H9 (cell line): ENCODE measurements around the gene IL1B. TPM values are rescaled to one million over a fixed set of nuclear protein-coding genes. Genes with fewer than 3 reads are reported as not detected.

ENCODE experiments used
- DNase-seq: peaks from one replicate; pipeline ENCODE4 v3.0.0-alpha.2; 2017
- H2AFZ ChIP-seq: one replicate; pipeline ENCODE4 v1.6.1; 2013; ENCODE audit warnings: mild to moderate bottlenecking, low read length, control low read depth, moderate library complexity
- H2AK5ac ChIP-seq: 2 replicates; pipeline ENCODE4 v1.6.1; 2013; ENCODE audit warnings: low read length, control low read depth, mixed read lengths; ENCODE audit not compliant: insufficient read length
- H2BK120ac ChIP-seq: one replicate; pipeline ENCODE4 v1.6.1; 2013; ENCODE audit warnings: low read depth, mild to moderate bottlenecking, low read length, control low read depth, inconsistent platforms; ENCODE audit not compliant: poor library complexity, severe bottlenecking
- H2BK12ac ChIP-seq: 2 replicates; pipeline ENCODE4 v1.6.1; 2013; ENCODE audit warnings: low read length, control low read depth, mixed read lengths, low read depth; ENCODE audit not compliant: insufficient read length
- H2BK15ac ChIP-seq: 2 replicates; pipeline ENCODE4 v1.6.1; 2013; ENCODE audit warnings: low read depth, low read length, control low read depth
- H2BK20ac ChIP-seq: one replicate; pipeline ENCODE4 v1.6.1; 2013; ENCODE audit warnings: low read depth, mild to moderate bottlenecking, low read length, control low read depth, inconsistent platforms; ENCODE audit not compliant: poor library complexity, severe bottlenecking
- H2BK5ac ChIP-seq: 2 replicates; pipeline ENCODE4 v1.6.1; 2013; ENCODE audit warnings: low read length, control low read depth, mixed read lengths; ENCODE audit not compliant: insufficient read length
- H3K14ac ChIP-seq: 2 replicates; pipeline ENCODE4 v1.6.1; 2013; ENCODE audit warnings: low read length, control low read depth; ENCODE audit not compliant: insufficient read depth
- H3K18ac ChIP-seq: 2 replicates; pipeline ENCODE4 v1.6.1; 2013; ENCODE audit warnings: low read depth, mild to moderate bottlenecking, mixed read lengths, low read length, control low read depth; ENCODE audit not compliant: insufficient read length
- H3K23ac ChIP-seq: 2 replicates; pipeline ENCODE4 v1.6.1; 2013; ENCODE audit warnings: low read length, control low read depth, mixed read lengths, low read depth; ENCODE audit not compliant: insufficient read length
- H3K23me2 ChIP-seq: 2 replicates; pipeline ENCODE4 v1.6.1; 2013; ENCODE audit warnings: low read depth, mild to moderate bottlenecking, mixed read lengths, low read length, control low read depth; ENCODE audit not compliant: insufficient read length, poor library complexity, severe bottlenecking
- H3K27ac ChIP-seq: 2 replicates; pipeline ENCODE4 v1.5.1; 2013; ENCODE audit warnings: low read length, control low read depth, mixed read lengths, low read depth; ENCODE audit not compliant: insufficient read length
- H3K27me3 ChIP-seq: 2 replicates; pipeline ENCODE4 v1.6.1; 2013; ENCODE audit warnings: low read length, control low read depth, inconsistent platforms; ENCODE audit not compliant: insufficient read depth
- H3K4ac ChIP-seq: 2 replicates; pipeline ENCODE4 v1.6.1; 2013; ENCODE audit warnings: low read depth, mild to moderate bottlenecking, control low read depth, inconsistent platforms, low read length, moderate library complexity
- H3K4me1 ChIP-seq: 2 replicates; pipeline ENCODE4 v1.6.1; 2013; ENCODE audit warnings: low read length, control low read depth, inconsistent platforms; ENCODE audit not compliant: insufficient read depth
- H3K4me2 ChIP-seq: 2 replicates; pipeline ENCODE4 v1.6.1; 2013; ENCODE audit warnings: low read length, control low read depth, mixed read lengths; ENCODE audit not compliant: insufficient read length, insufficient read depth
- H3K56ac ChIP-seq: 2 replicates; pipeline ENCODE4 v1.6.1; 2013; ENCODE audit warnings: low read depth, mild to moderate bottlenecking, mixed read lengths, low read length, control low read depth; ENCODE audit not compliant: insufficient read length
- H3K79me1 ChIP-seq: 2 replicates; pipeline ENCODE4 v1.6.1; 2013; ENCODE audit warnings: low read depth, mild to moderate bottlenecking, moderate library complexity, low read length, control low read depth, inconsistent platforms; ENCODE audit not compliant: insufficient read depth, poor library complexity, severe bottlenecking
- H3K79me2 ChIP-seq: 2 replicates; pipeline ENCODE4 v1.6.1; 2013; ENCODE audit warnings: low read length, control low read depth, inconsistent platforms; ENCODE audit not compliant: insufficient read depth
- H3K9ac ChIP-seq: 2 replicates; pipeline ENCODE4 v1.6.1; 2013; ENCODE audit warnings: low read length, control low read depth, mixed read lengths; ENCODE audit not compliant: insufficient read length; ENCODE audit errors: extremely low read depth
- H3K9me3 ChIP-seq: one replicate; pipeline ENCODE4 v1.6.1; 2013; ENCODE audit warnings: low read depth, low read length, inconsistent platforms; ENCODE audit not compliant: control insufficient read depth
- H3T11ph ChIP-seq: one replicate; pipeline ENCODE4 v1.6.1; 2013; ENCODE audit warnings: mild to moderate bottlenecking, low read length, control low read depth, inconsistent platforms
- H4K20me1 ChIP-seq: one replicate; pipeline ENCODE4 v1.6.1; 2013; ENCODE audit not compliant: control insufficient read depth, insufficient read length, insufficient read depth
- H4K5ac ChIP-seq: 2 replicates; pipeline ENCODE4 v1.6.1; 2013; ENCODE audit warnings: low read depth, mild to moderate bottlenecking, mixed read lengths, low read length, control low read depth; ENCODE audit not compliant: insufficient read length
- H4K8ac ChIP-seq: replicated peaks from 2 replicates; pipeline ENCODE4 v1.6.1; 2013; ENCODE audit warnings: low read length, control low read depth, mixed read lengths, low read depth; ENCODE audit not compliant: insufficient read length
- H4K91ac ChIP-seq: 2 replicates; pipeline ENCODE4 v1.6.1; 2013; ENCODE audit warnings: low read depth, mild to moderate bottlenecking, moderate library complexity, mixed read lengths, low read length, control low read depth; ENCODE audit not compliant: insufficient read length
- H3K27ac Mint-ChIP-seq, 3 experiments: 2 replicates in 2 of 3; 3 replicates in 1 of 3; pipeline ENCODE4 v1.8.0; 2020 to 2021; ENCODE audit warnings: mixed read lengths in 3 of 3, mild to moderate bottlenecking in 1 of 3, moderate library complexity in 1 of 3
- H3K27me3 Mint-ChIP-seq: 2 replicates; pipeline ENCODE4 v1.8.0; 2021; ENCODE audit warnings: low read depth, mild to moderate bottlenecking, moderate library complexity, mixed read lengths
- H3K36me3 Mint-ChIP-seq, 3 experiments: 2 replicates in 2 of 3; 3 replicates in 1 of 3; pipeline ENCODE4 v1.8.0; 2020 to 2021; ENCODE audit warnings: low read depth in 3 of 3, mixed read lengths in 3 of 3; ENCODE audit not compliant: insufficient read depth in 1 of 3
- H3K4me1 Mint-ChIP-seq, 2 experiments: 2 replicates each; pipeline ENCODE4 v1.8.0; 2020; ENCODE audit warnings: mixed read lengths in 2 of 2
- H3K4me3 Mint-ChIP-seq, 2 experiments: 2 replicates in 1 of 2; 3 replicates in 1 of 2; pipeline ENCODE4 v1.8.0; 2020 to 2021; ENCODE audit warnings: mild to moderate bottlenecking in 2 of 2, mixed read lengths in 2 of 2, moderate library complexity in 1 of 2
- H3K9me3 Mint-ChIP-seq, 2 experiments: 2 replicates in 1 of 2; 3 replicates in 1 of 2; pipeline ENCODE4 v1.8.0; 2020; ENCODE audit warnings: mild to moderate bottlenecking in 2 of 2, mixed read lengths in 2 of 2, moderate library complexity in 1 of 2
- WGBS: extraction: QIAGEN DNeasy Blood & Tissue Kit; methylation state at CpG from one replicate; pipeline ENCODE4 v1.1.7; 2013; ENCODE audit warnings: missing lambda C conversion rate, low lambda C conversion rate, mixed read lengths; ENCODE audit not compliant: insufficient read length; ENCODE audit errors: extremely low coverage; 5-methylcytosine and 5-hydroxymethylcytosine counted together
- total RNA-seq: library from RNA; stranded (reverse); gene quantifications from 2 replicates; pipeline ENCODE4 v1.2.1, GENCODE V29; 2021
- TF ChIP-seq, protein P1 (sequence below): fragments of 200-600 bp; sonication (generic); conservative IDR thresholded peaks from 3 replicates; pipeline ENCODE4 v1.8.0; 2021; ENCODE audit warnings: antibody characterized with exemption, mild to moderate bottlenecking

IL1B gene
- total RNA-seq, 1 experiment from 2014 or later: not detected

GRCh38 chr2:112880091-112880531 is 43.5 kb upstream of the IL1B start:
- Histone ChIP-seq H3K56ac (no peak overlapping the region), H2BK5ac (no peak overlapping the region), H3K9ac (no peak overlapping the region), H2BK120ac (no peak overlapping the region), H3T11ph (no peak overlapping the region), H3K79me2 (no peaks in the 10 kb centered on the region), H2BK20ac (no peak overlapping the region), H3K79me1 (no peaks in the 10 kb centered on the region), H3K27ac (no peak overlapping the region), H3K18ac (no peak overlapping the region), H3K23me2 (no peaks in the 10 kb centered on the region), H2BK15ac (no peak overlapping the region), H4K5ac (no peak overlapping the region), H3K4me1 (no peaks in the 10 kb centered on the region; the same call in 1 of the 2 replicates), H3K14ac (0 out of 2 replicates have a peak overlapping the region, but pooled peaks have one; percentile 4), H3K9me3 (no peaks in the 10 kb centered on the region), H2AFZ (no peak overlapping the region), H2BK12ac (no peak overlapping the region), H4K91ac (no peak overlapping the region), H2AK5ac (no peak overlapping the region), H3K4me2 (no peak overlapping the region), H3K23ac (no peak overlapping the region), H3K4ac (no peak overlapping the region), H4K20me1 (no peaks in the 10 kb centered on the region), H3K27me3 (no peaks in the 10 kb centered on the region), H4K8ac (no peak overlapping the region)
- no peaks in the 10 kb centered on the region for H3K36me3 Mint-ChIP-seq
- H3K27me3 Mint-ChIP-seq: peaks cover 3% of the 10 kb centered on the region
- no peak overlapping the region for H3K4me3 Mint-ChIP-seq
- no CpG with 5 or more reads among the region's 5 CpGs for WGBS
- no peak overlapping the region for H3K27ac Mint-ChIP-seq
- TF ChIP-seq, protein P1, sequence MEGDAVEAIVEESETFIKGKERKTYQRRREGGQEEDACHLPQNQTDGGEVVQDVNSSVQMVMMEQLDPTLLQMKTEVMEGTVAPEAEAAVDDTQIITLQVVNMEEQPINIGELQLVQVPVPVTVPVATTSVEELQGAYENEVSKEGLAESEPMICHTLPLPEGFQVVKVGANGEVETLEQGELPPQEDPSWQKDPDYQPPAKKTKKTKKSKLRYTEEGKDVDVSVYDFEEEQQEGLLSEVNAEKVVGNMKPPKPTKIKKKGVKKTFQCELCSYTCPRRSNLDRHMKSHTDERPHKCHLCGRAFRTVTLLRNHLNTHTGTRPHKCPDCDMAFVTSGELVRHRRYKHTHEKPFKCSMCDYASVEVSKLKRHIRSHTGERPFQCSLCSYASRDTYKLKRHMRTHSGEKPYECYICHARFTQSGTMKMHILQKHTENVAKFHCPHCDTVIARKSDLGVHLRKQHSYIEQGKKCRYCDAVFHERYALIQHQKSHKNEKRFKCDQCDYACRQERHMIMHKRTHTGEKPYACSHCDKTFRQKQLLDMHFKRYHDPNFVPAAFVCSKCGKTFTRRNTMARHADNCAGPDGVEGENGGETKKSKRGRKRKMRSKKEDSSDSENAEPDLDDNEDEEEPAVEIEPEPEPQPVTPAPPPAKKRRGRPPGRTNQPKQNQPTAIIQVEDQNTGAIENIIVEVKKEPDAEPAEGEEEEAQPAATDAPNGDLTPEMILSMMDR: no peak
- no peak for DNase-seq
- H3K9me3 Mint-ChIP-seq: no peaks in the 10 kb centered on the region
- peaks cover 12 to 13% of the 10 kb centered on the region in 2 experiments for H3K4me1 Mint-ChIP-seq
